ENCODE data around the gene ADGRE1.

Gene ADGRE1

GRCh38 chr19:6876748-6877147, 10.6 kb upstream of the ADGRE1 start:
- DNase-seq, result peak; percentile 78

DNA sequence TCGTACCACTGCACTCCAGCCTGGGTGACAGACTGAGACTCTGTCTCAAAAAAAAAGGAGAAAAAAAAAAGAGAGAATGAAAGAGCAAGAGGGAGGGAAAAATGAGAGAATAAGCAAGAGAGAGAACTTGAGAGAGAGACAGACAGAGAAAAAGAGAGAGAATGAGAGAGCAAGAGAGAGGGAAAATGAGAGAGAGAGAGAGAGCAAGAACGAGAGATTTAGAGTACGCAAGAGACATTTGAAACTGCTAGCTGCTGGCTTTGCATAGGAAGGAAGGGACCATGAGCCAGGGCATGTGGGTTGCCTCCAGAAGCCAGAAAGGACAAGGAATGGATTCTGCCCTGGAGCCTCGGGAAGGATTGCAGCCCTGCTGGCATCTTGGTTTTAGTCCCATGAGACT, 9.6 kb upstream of the ADGRE1 start:
- DNase-seq, result no peak

GRCh38 chr19:6886277-6886897, 992 bp upstream of the ADGRE1 start:
- DNase-seq, result no peak

GRCh38 chr19:6888967-6889366, 1.6 kb downstream of the ADGRE1 start:
- DNase-seq, result no peak

- DNase-seq, result no peak
These were observed 3.1 kb downstream of the ADGRE1 start for GRCh38 chr19:6890401-6890913.

- no peak for DNase-seq
These were observed 3.6 kb downstream of the ADGRE1 start for GRCh38 chr19:6890938-6891337.

DNA sequence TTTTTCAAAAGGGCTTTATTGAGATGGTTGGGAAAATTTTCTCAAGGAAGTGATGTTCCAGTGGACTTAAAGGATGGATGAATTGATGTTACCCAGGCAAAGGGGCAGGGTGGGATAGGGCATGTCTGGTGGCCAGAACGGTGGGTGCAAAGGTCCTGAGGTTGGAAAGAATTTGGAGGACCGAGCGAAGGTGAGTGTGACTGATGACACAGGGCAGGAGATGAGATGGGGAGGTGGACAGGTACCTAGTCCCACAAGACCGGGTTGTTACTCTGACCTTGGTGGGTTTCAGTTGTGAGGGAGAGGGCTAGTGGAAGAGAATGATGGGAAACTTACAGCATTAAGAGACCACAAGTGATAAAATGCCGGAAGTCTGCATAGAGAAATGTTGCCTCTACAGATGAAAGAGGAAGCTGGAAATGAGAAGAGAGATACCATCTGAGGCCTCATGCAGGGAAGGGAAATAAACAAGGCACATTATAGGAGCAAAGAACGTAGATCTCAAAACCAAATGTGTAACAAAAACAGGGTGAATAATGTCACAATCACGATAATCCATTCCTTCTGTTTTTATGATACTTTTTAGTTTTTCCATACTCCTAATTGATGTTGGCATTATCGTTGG, 4.5 kb downstream of the ADGRE1 start:
- DNase-seq, result peak; percentile 98

DNA sequence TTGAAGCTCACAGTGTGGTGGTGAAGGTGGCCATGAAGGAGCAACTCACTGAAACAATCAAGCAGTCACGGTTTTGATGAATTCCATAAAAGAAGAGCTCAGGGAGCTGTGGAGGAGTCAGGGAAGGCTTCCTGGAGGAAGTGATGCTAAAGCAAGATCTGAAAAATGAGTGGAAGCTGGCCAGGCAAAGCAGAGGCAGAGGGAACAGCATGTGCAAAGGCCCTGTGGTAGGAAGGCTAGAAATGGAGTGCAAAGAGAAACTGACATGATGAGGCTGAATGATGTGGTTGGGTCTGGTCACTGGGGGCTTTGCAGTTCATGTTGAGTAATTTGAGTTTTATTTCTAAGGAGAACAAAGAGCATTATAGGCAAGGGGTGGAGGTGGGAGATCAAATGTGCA, 6.9 kb downstream of the ADGRE1 start:
- no peak for DNase-seq

- no peak for DNase-seq
These were observed 16.1 kb downstream of the ADGRE1 start for GRCh38 chr19:6903446-6903845.

- peak; percentile 64 for DNase-seq
These were observed 19.2 kb downstream of the ADGRE1 start for GRCh38 chr19:6906559-6907060.

DNA sequence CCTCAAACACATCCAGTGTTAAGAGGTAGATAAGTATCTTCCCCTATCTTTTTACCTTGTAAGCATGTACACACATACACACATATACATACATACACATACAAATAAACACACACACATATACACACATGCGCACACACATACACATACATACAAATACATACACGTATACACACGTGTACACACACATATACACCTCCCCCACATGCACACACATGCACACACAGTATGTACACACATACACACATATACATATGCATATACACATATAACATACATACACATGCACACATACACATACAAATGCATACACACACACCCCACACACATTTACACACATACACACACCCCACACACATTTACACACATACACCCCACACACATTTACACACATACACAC, 24.1 kb downstream of the ADGRE1 start:
- no peak for DNase-seq

- no peak for DNase-seq
These were observed 26.9 kb downstream of the ADGRE1 start for GRCh38 chr19:6914321-6914720.

- DNase-seq, result no peak
These were observed 29.6 kb downstream of the ADGRE1 start for GRCh38 chr19:6916952-6917351.

- DNase-seq, result no peak
These were observed 38.0 kb downstream of the ADGRE1 start for GRCh38 chr19:6925386-6925785.

GRCh38 chr19:6925801-6926751, 38.7 kb downstream of the ADGRE1 start:
- DNase-seq, result peak; percentile 19

DNA sequence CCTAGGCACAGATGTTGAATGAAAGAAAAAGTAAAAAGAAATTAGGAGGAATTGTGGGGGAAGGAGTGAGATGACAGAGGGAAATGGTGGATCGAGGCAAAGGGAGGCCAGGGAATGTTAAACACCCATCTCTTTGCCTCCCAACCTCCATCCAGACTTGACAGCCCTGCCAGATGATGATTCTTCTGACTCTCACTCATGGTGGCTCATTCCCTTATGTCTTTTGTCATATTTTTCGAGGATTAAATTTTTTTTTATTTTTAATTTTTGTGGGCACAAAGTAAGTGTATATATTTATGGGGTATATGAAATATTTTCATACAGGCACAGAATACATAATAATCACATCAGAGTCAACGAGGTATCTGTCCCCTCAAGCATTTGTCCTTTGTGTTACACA, 42.8 kb downstream of the ADGRE1 start:
- no peak for DNase-seq

- DNase-seq, result no peak
These were observed 47.7 kb downstream of the ADGRE1 start for GRCh38 chr19:6935069-6935468.

GRCh38 chr19:6935618-6936017, 48.2 kb downstream of the ADGRE1 start:
- no peak for DNase-seq

DNA sequence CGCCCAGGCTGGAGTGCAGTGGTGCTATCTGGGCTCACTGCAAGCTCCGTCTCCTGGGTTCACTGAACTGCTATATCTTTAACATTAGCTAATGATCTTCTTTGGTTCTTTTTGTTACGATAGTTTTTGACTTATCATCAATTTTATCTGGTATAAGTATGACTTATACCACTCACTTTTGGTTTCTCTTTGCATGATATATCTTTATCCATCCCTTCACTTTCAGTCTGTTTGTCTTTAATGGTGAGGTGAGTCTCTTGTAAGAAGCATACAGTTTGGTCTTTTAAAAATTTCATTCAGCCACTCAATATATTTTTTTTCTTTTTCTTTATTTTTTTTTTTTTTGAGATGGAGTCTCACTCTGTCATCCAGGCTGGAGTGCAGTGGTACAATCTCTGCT, 58.4 kb downstream of the ADGRE1 start:
- no peak for DNase-seq

DNA sequence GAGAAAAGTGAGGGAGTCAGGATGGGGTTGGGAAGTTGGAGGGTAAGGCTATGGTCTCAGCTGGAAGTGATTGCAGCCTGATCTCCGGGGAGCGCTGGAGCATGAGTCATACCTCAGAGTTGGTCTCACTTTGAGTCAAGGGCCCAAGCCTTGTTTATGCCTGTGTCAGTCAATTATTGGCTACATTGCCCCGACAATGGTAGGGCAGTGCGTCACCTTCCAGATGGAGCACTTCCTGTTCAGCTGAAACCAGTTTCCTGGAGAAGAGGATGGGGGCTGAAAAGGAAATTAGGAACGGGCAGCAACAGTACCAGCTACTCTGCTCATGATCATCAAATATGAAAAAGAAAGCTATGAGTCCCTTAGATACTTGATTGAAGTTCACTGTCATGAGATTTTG, 60.4 kb downstream of the ADGRE1 start:
- peak; percentile 91 for DNase-seq

DNA sequence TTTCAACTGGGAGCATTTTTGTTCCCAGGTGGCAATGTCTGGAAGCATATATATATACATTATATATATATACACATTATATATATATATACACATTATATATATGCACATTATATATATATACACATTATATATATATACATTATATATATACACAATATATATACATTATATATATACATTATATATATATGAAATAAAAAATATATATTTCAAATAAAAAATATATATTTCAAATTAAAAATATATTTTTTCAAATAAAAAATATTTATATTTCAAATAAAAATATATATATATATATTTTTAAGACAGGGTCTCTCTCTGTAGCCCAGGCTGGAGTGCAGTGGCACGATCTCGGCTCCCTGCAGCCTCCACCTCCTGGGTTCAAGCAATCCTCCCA, 61.5 kb downstream of the ADGRE1 start:
- no peak for DNase-seq

DNA sequence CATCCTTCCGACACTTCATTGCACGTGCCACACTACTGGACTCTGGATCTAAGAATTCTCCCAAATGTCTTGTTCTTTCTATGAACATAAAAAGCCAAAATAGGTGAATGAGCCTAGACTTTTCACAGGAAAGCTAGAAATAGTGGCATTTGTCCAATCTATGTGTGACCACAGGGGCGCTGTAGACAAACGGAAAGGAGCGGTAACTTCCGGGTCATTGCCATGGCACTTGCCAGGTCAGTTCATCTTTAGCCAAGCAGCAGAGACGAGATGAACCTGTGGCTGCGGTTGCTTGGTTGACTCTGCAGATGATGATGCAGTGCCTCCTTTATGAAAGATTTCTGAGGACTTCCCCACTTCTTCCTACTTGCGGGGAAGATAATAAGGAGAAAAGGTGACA, 65.6 kb downstream of the ADGRE1 start:
- DNase-seq, result no peak

GRCh38 chr19:6955082-6955481, 67.7 kb downstream of the ADGRE1 start:
- no peak for DNase-seq

DNA sequence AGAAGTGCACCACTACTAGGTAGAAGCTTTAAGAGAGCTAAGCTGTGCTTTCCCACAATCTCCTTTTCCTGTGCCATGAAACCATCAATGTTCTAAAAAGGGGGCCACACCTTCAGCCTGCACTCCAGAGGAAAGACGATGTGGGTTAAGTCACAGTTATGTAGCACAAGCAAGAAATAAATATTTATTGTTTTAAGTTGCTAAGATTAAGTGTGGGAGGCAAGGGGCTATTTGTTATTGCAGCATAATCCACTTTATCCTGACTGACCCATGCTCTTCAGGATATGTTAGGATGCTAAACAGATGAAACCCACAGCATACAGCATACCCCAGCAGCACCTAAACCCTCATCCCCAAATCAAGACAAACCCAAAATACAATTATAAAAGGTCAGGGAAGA, 69.2 kb downstream of the ADGRE1 start:
- DNase-seq, result no peak
